ENCODE measurements around the gene DERL3.
A peak's percentile ranks its signal among the peaks of the same experiment; 100 is the strongest.
"Not testable (repeated sequence)": the region's sequence is repeated elsewhere in the genome, so short reads cannot be mapped to it uniquely, and the experiment has no call there.

The DERL3 gene

GRCh38 chr22:23838681-23839468, at the start of gene DERL3:
TSS of gene DERL3 (minus strand) at chr22:23839006. CDS start at chr22:23838987, 19 bp downstream.
- peak; percentile 99 for DNase-seq

- no peak for DNase-seq
Observed at GRCh38 chr22:23884140-23884539, 45.3 kb upstream of the DERL3 start.

GRCh38 chr22:23883658-23884057, 44.9 kb upstream of the DERL3 start:
- DNase-seq, result no peak

- DNase-seq, result no peak
Observed at GRCh38 chr22:23882370-23882769, 43.6 kb upstream of the DERL3 start.

- no peak for DNase-seq
Observed at GRCh38 chr22:23878219-23878618, 39.4 kb upstream of the DERL3 start.

GRCh38 chr22:23877566-23877965, 38.8 kb upstream of the DERL3 start:
- DNase-seq, result no peak

- no peak for DNase-seq
Observed at GRCh38 chr22:23875801-23876200, 37.0 kb upstream of the DERL3 start.

GRCh38 chr22:23874871-23875270, 36.1 kb upstream of the DERL3 start:
- no peak for DNase-seq

GRCh38 chr22:23868580-23868979, 29.8 kb upstream of the DERL3 start:
- no peak for DNase-seq

- DNase-seq, result not testable (repeated sequence)
Observed at GRCh38 chr22:23864499-23865154, 25.8 kb upstream of the DERL3 start.

- DNase-seq, result peak; percentile 48 to 56
Observed at GRCh38 chr22:23862103-23862502, 23.3 kb upstream of the DERL3 start.

GRCh38 chr22:23860187-23860586, 21.4 kb upstream of the DERL3 start:
- DNase-seq, result not testable (repeated sequence)

- no peak for DNase-seq
Observed at GRCh38 chr22:23859201-23859600, 20.4 kb upstream of the DERL3 start.

GRCh38 chr22:23858484-23858815, 19.6 kb upstream of the DERL3 start:
- no peak for DNase-seq

GRCh38 chr22:23857606-23858483, 19.0 kb upstream of the DERL3 start, which contains the start of gene SLC2A11:
TSS of gene SLC2A11 (plus strand) at chr22:23857875. CDS start at chr22:23858000, 125 bp downstream.
- peak; percentile 93 to 96 for DNase-seq

- peak; percentile 40 to 51 for DNase-seq
Observed at GRCh38 chr22:23856721-23857605, 18.2 kb upstream of the DERL3 start.

GRCh38 chr22:23850136-23850611, 11.4 kb upstream of the DERL3 start:
- DNase-seq, result no peak

- peak; percentile 89 to 91 for DNase-seq
Observed at GRCh38 chr22:23849009-23850006, 10.5 kb upstream of the DERL3 start.

- DNase-seq, result no peak
Observed at GRCh38 chr22:23847991-23848864, 9.4 kb upstream of the DERL3 start.

Data from activated CD4-positive, alpha-beta T cell treated with anti-CD3 and anti-CD28 coated beads, Interleukin-2, amount 50 U/mL, for 48 hours (primary cell).